GM23338 (cell line): ENCODE measurements around the gene IFT43. TPM values are rescaled to one million over a fixed set of nuclear protein-coding genes. Genes with fewer than 3 reads are reported as not detected.
"Not testable (repeated sequence)": the region's sequence is repeated elsewhere in the genome, so short reads cannot be mapped to it uniquely, and the experiment has no call there.

Experiments used
- ATAC-seq: fragments of 200-7000 bp; cut with Tn5 transposase; 3 replicates; pipeline ENCODE4 v1.9.1; 2020
- DNase-seq: peaks from one replicate; pipeline ENCODE4 v3.0.0-alpha.2; 2015; ENCODE audit warnings: low spot score
- H2AFZ ChIP-seq: fragments of 200-600 bp; sonication (generic); 2 replicates; pipeline ENCODE4 v1.8.0; 2016; ENCODE audit warnings: antibody characterized with exemption, mild to moderate bottlenecking, moderate library complexity
- H3F3A ChIP-seq: fragments of 200-600 bp; sonication (generic); replicated peaks from 2 replicates; pipeline ENCODE4 v1.8.0; 2017; ENCODE audit warnings: antibody characterized with exemption, mixed run types, low read depth
- H3K27ac ChIP-seq: fragments of 200-600 bp; sonication (generic); 2 replicates; pipeline ENCODE4 v1.6.1; 2016; ENCODE audit warnings: low read depth
- H3K27me3 ChIP-seq: fragments of 200-600 bp; sonication (generic); 2 replicates; pipeline ENCODE4 v1.8.0; 2016; ENCODE audit warnings: mild to moderate bottlenecking, mixed run types, moderate library complexity; ENCODE audit not compliant: insufficient read depth
- H3K36me3 ChIP-seq: fragments of 200-600 bp; sonication (generic); 2 replicates; pipeline ENCODE4 v1.8.0; 2016; ENCODE audit warnings: mild to moderate bottlenecking; ENCODE audit not compliant: insufficient read depth
- H3K4me1 ChIP-seq: fragments of 200-600 bp; sonication (generic); 2 replicates; pipeline ENCODE4 v1.8.0; 2016; ENCODE audit warnings: mild to moderate bottlenecking, moderate library complexity; ENCODE audit not compliant: insufficient read depth
- H3K4me2 ChIP-seq: fragments of 200-600 bp; sonication (generic); 2 replicates; pipeline ENCODE4 v1.7.1; 2017; ENCODE audit warnings: mixed run types
- H3K4me3 ChIP-seq: fragments of 200-600 bp; sonication (generic); 2 replicates; pipeline ENCODE4 v1.6.1; 2016; ENCODE audit warnings: mixed run types
- H3K79me2 ChIP-seq: fragments of 200-600 bp; sonication (generic); replicated peaks from 2 replicates; pipeline ENCODE4 v1.8.0; 2017; ENCODE audit warnings: mild to moderate bottlenecking; ENCODE audit not compliant: insufficient read depth
- H3K9me2 ChIP-seq: fragments of 200-600 bp; sonication (generic); 2 replicates; pipeline ENCODE4 v1.8.0; 2017; ENCODE audit not compliant: insufficient read depth
- H4K20me1 ChIP-seq: fragments of 200-600 bp; sonication (generic); replicated peaks from 2 replicates; pipeline ENCODE4 v1.8.0; 2017; ENCODE audit warnings: mild to moderate bottlenecking; ENCODE audit not compliant: insufficient read depth
- H3K27ac Mint-ChIP-seq: 2 replicates; pipeline ENCODE4 v1.8.0; 2020; ENCODE audit warnings: inconsistent platforms, mild to moderate bottlenecking, moderate library complexity, mixed read lengths
- H3K27me3 Mint-ChIP-seq: 3 replicates; pipeline ENCODE4 v1.8.0; 2022; ENCODE audit warnings: low read depth, mild to moderate bottlenecking, moderate library complexity, mixed read lengths, inconsistent platforms; ENCODE audit not compliant: insufficient read depth, poor library complexity
- H3K36me3 Mint-ChIP-seq: 3 replicates; pipeline ENCODE4 v1.8.0; 2021; ENCODE audit warnings: low read depth, mild to moderate bottlenecking, inconsistent platforms, moderate library complexity, mixed read lengths
- H3K4me1 Mint-ChIP-seq: 3 replicates; pipeline ENCODE4 v1.8.0; 2020; ENCODE audit warnings: mild to moderate bottlenecking, inconsistent platforms, mixed read lengths
- H3K4me3 Mint-ChIP-seq: 3 replicates; pipeline ENCODE4 v1.8.0; 2021; ENCODE audit warnings: moderate library complexity, mild to moderate bottlenecking, inconsistent platforms, mixed read lengths
- H3K9me3 Mint-ChIP-seq: 3 replicates; pipeline ENCODE4 v1.8.0; 2020; ENCODE audit warnings: moderate library complexity, mild to moderate bottlenecking, inconsistent platforms, mixed read lengths
- CREB1 ChIP-seq: fragments of 250-450 bp; sonication (Bioruptor Pico); IDR thresholded peaks from 2 replicates; pipeline ENCODE4 v1.5.0; 2020; ENCODE audit warnings: low read depth, mild to moderate bottlenecking, moderate library complexity
- CTCF ChIP-seq, 2 experiments: fragments of 200-600 bp in 1 of 2; sonication (generic) in 1 of 2; conservative IDR thresholded peaks; 2 replicates each; pipeline versions ENCODE4 v1.5.1 to v1.6.1; 2016 to 2017; ENCODE audit warnings: antibody characterized with exemption in 2 of 2, low read depth in 2 of 2, mild to moderate bottlenecking in 2 of 2, moderate library complexity in 1 of 2
- ETS1 ChIP-seq: IDR thresholded peaks from 2 replicates; pipeline ENCODE4 v1.6.1; 2016; ENCODE audit warnings: antibody characterized with exemption
- EZH2 ChIP-seq: fragments of 200-600 bp; sonication (generic); IDR thresholded peaks from one replicate; pipeline ENCODE4 v1.8.0; 2017; ENCODE audit warnings: antibody characterized with exemption, mild to moderate bottlenecking, low read depth; ENCODE audit not compliant: unreplicated experiment
- EZH2phosphoT487 ChIP-seq: fragments of 200-600 bp; sonication (generic); IDR thresholded peaks from one replicate; pipeline ENCODE4 v1.8.1; 2018; ENCODE audit warnings: antibody characterized with exemption; ENCODE audit not compliant: unreplicated experiment
- JUNB ChIP-seq: IDR thresholded peaks from one replicate; pipeline ENCODE4 v1.6.1; 2016; ENCODE audit warnings: antibody characterized with exemption; ENCODE audit not compliant: unreplicated experiment
- NANOG ChIP-seq: IDR thresholded peaks from 2 replicates; pipeline ENCODE4 v1.6.1; 2016; ENCODE audit warnings: antibody characterized with exemption, borderline replicate concordance
- POLR2AphosphoS5 ChIP-seq: IDR thresholded peaks from 2 replicates; pipeline ENCODE4 v1.6.1; 2016; ENCODE audit warnings: antibody characterized with exemption, low read depth
- REST ChIP-seq: IDR thresholded peaks from one replicate; pipeline ENCODE4 v1.6.1; 2018; ENCODE audit warnings: antibody characterized with exemption; ENCODE audit not compliant: unreplicated experiment
- STAT1 ChIP-seq: IDR thresholded peaks from one replicate; pipeline ENCODE4 v1.6.1; 2016; ENCODE audit warnings: antibody characterized with exemption; ENCODE audit not compliant: unreplicated experiment
- ZNF114 ChIP-seq: fragments of 250-450 bp; sonication (Bioruptor Pico); IDR thresholded peaks from 2 replicates; pipeline ENCODE4 v1.5.0; 2020; ENCODE audit warnings: mild to moderate bottlenecking, moderate library complexity
- ZNF331 ChIP-seq: fragments of 250-450 bp; sonication (Bioruptor Pico); IDR thresholded peaks from 2 replicates; pipeline ENCODE4 v1.5.0; 2020; ENCODE audit warnings: low read depth, mild to moderate bottlenecking, moderate library complexity
- polyA plus RNA-seq: library from polyadenylated mRNA; unstranded; fragments of >200 nt; fragmentation: Nextera tagmentation; extraction: Ambion mirVana; gene quantifications from 2 replicates; pipeline ENCODE4 v1.2.1, GENCODE V29; 2016
- total RNA-seq: library from RNA; depleted of rRNA; stranded (reverse); fragments of >200 nt; shearing (Covaris generic); gene quantifications from 2 replicates; pipeline ENCODE4 v1.2.3, GENCODE V29; 2014

Gene IFT43
- total and polyA plus RNA-seq, 2 experiments from 2014 or later, result 21.5 to 43.1 TPM

GRCh38 chr14:76009627-76010026 is 24.1 kb downstream of the IFT43 start:
- not testable (repeated sequence) for H3K9me2 ChIP-seq, H3K27ac ChIP-seq, H3K4me3 Mint-ChIP-seq, H3K27me3 Mint-ChIP-seq, H3F3A ChIP-seq, ATAC-seq, H3K27me3 ChIP-seq, H3K4me3 ChIP-seq, DNase-seq, H3K36me3 ChIP-seq, H3K9me3 Mint-ChIP-seq, H2AFZ ChIP-seq, H3K4me2 ChIP-seq, H4K20me1 ChIP-seq, H3K79me2 ChIP-seq, H3K27ac Mint-ChIP-seq
- peaks cover 22% of the 10 kb centered on the region for H3K4me1 ChIP-seq
- Mint-ChIP-seq H3K36me3 (peaks cover 25% of the 10 kb centered on the region), H3K4me1 (peaks cover 17% of the 10 kb centered on the region; the same call in 2 of the 3 replicates)

- no peaks in the 10 kb centered on the region for H3F3A ChIP-seq
- H3K4me1 Mint-ChIP-seq, result peaks cover 17% of the 10 kb centered on the region; the same call in 2 of the 3 replicates
- H3K4me2 ChIP-seq, result no peak overlapping the region
- peaks cover 4% of the 10 kb centered on the region for H3K27me3 Mint-ChIP-seq
- H3K9me3 Mint-ChIP-seq, result no peaks in the 10 kb centered on the region
- H3K4me3 Mint-ChIP-seq, result no peak overlapping the region
- H3K27ac Mint-ChIP-seq, result no peak overlapping the region
- DNase-seq (no peak), ATAC-seq (no peak)
- H2AFZ ChIP-seq, result no peak overlapping the region
- H3K27ac ChIP-seq, result no peak overlapping the region
- peaks cover 7% of the 10 kb centered on the region; the same call in 2 of the 3 replicates for H3K36me3 Mint-ChIP-seq
- H3K27me3 ChIP-seq, result no peaks in the 10 kb centered on the region
- H3K4me1 ChIP-seq, result peaks cover 22% of the 10 kb centered on the region
- no peaks in the 10 kb centered on the region for H3K79me2 ChIP-seq
- no peak overlapping the region for H3K4me3 ChIP-seq
- H4K20me1 ChIP-seq, result peaks cover 3% of the 10 kb centered on the region; the same call in 1 of the 2 replicates
- H3K9me2 ChIP-seq, result 0 out of 2 replicates have a peak, but pooled peaks cover 4% of the 10 kb centered on the region
- no peaks in the 10 kb centered on the region for H3K36me3 ChIP-seq
- no peak for TF ChIP-seq ZNF114 (CRISPR knock-in tag)
- no peak for TF ChIP-seq NANOG
- TF ChIP-seq ZNF331 (CRISPR knock-in tag), result no peak
- no peak for TF ChIP-seq CTCF (conservative IDR thresholded peaks at IDR 0.05; ENCODE audit: low read depth in 2 of 2)
- TF ChIP-seq EZH2phosphoT487, result no peak
- no peak for TF ChIP-seq JUNB
- TF ChIP-seq STAT1, result no peak
- no peak for TF ChIP-seq CREB1 (CRISPR knock-in tag)
- no peak for TF ChIP-seq EZH2
- TF ChIP-seq POLR2AphosphoS5, result no peak
- TF ChIP-seq REST, result no peak
- no peak for TF ChIP-seq ETS1
Measured at GRCh38 chr14:76011930-76012329, 26.4 kb downstream of the IFT43 start.
